Right lobe of liver (tissue), 6 donors: ENCODE measurements around the gene SH3PXD2A. TPM values are rescaled to one million over a fixed set of nuclear protein-coding genes. Genes with fewer than 3 reads are reported as not detected.
A peak's percentile ranks its signal among the peaks of the same experiment; 100 is the strongest.

Experiments used
- ATAC-seq, 4 donors: fragments of 200-7000 bp; cut with Tn5 transposase; one replicate each; pipeline ENCODE4 v1.9.1; 2020; ENCODE audit warnings: mild to moderate bottlenecking in 4 of 4, moderate library complexity in 4 of 4
- DNase-seq, 3 donors: peaks; one replicate each; pipeline ENCODE4 v3.0.0-alpha.2; 2020
- H3K27ac ChIP-seq, 3 donors: fragments of 200-600 bp; one replicate each; pipeline ENCODE4 v1.8.0; 2022
- H3K27me3 ChIP-seq, 2 donors: fragments of 200-600 bp; one replicate each; pipeline ENCODE4 v1.8.0; 2022
- H3K36me3 ChIP-seq, 4 donors: fragments of 200-600 bp; sonication (generic) in 1 of 4; one replicate each; pipeline versions ENCODE4 v1.5.1 to v1.8.0; 2017 to 2022; ENCODE audit warnings: control low read depth in 1 of 4
- H3K4me1 ChIP-seq, 4 donors: fragments of 200-600 bp; sonication (generic) in 1 of 4; one replicate each; pipeline versions ENCODE4 v1.5.1 to v1.8.0; 2017 to 2022; ENCODE audit warnings: control low read depth in 1 of 4
- H3K4me3 ChIP-seq, 3 donors: fragments of 200-600 bp; one replicate each; pipeline ENCODE4 v1.8.0; 2022
- H3K9me3 ChIP-seq, 4 donors: fragments of 200-600 bp; sonication (generic) in 1 of 4; one replicate each; pipeline versions ENCODE4 v1.5.1 to v1.8.0; 2017 to 2022; ENCODE audit warnings: control low read depth in 1 of 4
- CTCF ChIP-seq, 4 donors: fragments of 200-600 bp in 3 of 4; fragments of 450-650 bp in 1 of 4; IDR thresholded peaks; one replicate each; pipeline versions ENCODE4 v1.5.1 to v1.8.0; 2016 to 2022; ENCODE audit warnings: antibody characterized with exemption in 4 of 4, mild to moderate bottlenecking in 2 of 4
- POLR2A ChIP-seq: fragments of 450-650 bp; IDR thresholded peaks from one replicate; pipeline ENCODE4 v1.6.1; 2017; ENCODE audit warnings: antibody characterized with exemption, mild to moderate bottlenecking
- WGBS: methylation state at CpG from one replicate; pipeline ENCODE4 v1.1.6; 2018; ENCODE audit warnings: low coverage, low lambda C conversion rate; ENCODE audit not compliant: insufficient coverage; ENCODE audit errors: missing lambda C conversion rate; 5-methylcytosine and 5-hydroxymethylcytosine counted together
- intact Hi-C, 2 donors: fragments of 100-400 bp; cut with DNase I; formaldehyde crosslinking; loops; one replicate each; pipeline versions ENCODE4 v1.11.2 to v1.14.1; 2022
- total RNA-seq, 6 experiments: library from RNA; depleted of rRNA in 2 of 6; stranded (reverse); fragments of >200 nt in 2 of 6; fragmentation: NEBNext Ultra II Directional in 3 of 6; extraction: Animal tissue kit (Norgen Biotek cat#: 25700) in 3 of 6; gene quantifications; one replicate each; pipeline versions ENCODE4 v1.1.0 to v1.2.4, GENCODE V29; 2016 to 2023
- donor health status: DM: no; HTN: yes; CAD: no.
- donor health status: DM: no; HTN: no; CAD: no.
- donor health status: DM: no; HTN: no; CAD: no.
- donor health status: DM: no; HTN: yes; CAD: no.
- donor health status: DM: no; HTN: yes; CAD: no.

SH3PXD2A gene
- total RNA-seq, 6 experiments from 2014 or later, result 3.0 to 38.3 (median 10.0) TPM

DNA sequence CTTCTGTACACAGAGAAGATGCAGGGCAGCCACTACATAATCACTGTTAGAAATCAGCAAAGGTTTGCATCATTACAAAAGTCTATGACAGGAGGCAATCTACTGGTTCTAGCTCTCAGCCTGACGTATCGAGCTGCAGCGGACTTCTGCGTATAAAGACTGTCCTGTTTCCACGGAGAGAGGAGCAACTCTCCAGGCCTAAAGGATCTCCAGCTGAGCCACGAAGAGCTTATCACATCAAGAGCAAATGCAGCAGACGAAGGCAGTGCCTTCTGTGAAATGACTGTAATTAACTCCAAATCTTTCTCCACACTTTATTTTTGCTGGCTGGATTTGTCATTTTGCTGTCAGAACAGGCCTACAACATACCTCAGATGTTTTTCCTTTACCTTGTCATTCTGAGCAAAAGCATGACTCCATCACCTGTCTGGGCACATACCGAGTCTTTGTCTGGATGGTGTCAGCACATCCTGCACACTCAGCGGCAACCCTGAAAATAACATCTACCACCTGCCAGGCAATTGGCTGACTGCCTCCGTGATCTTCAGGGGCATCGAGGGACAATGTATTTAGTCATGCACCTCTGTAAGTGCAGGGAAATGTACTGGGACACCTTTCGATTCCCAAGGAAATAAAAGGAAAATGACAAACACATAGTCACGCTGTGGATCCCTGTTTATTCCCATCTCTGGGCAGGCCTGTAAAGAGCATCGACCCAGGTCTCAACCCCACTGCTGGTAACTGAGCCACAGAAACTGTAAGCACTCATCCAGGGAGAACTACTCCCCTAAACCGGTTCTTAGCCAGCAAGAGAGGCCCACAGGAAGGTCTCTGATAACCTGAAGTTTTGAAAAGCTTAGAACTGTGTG lies 26.3 kb upstream of the SH3PXD2A start:
- Histone ChIP-seq H3K9me3 (no peaks in the 10 kb centered on the region), H3K36me3 (peaks cover 0 to 14% (median 0%) of the 10 kb centered on the region in 4 donors), H3K4me3 (no peak overlapping the region), H3K27me3 (no peaks in the 10 kb centered on the region), H3K4me1 (no peaks in the 10 kb centered on the region), H3K27ac (no peak overlapping the region)
- ATAC-seq, result no peak
- no peak for DNase-seq
- WGBS, result 93% methylated on average over 13 of the region's 15 CpGs
- TF ChIP-seq POLR2A (no peak), CTCF (IDR thresholded peaks at IDR 0.05) (no peak)
- intact Hi-C loops, result loop anchor here in 1 of 2 donors (5.0 kb wide), 1 partner anchor 169 kb away; no protein-coding TSS in a partner anchor

DNA sequence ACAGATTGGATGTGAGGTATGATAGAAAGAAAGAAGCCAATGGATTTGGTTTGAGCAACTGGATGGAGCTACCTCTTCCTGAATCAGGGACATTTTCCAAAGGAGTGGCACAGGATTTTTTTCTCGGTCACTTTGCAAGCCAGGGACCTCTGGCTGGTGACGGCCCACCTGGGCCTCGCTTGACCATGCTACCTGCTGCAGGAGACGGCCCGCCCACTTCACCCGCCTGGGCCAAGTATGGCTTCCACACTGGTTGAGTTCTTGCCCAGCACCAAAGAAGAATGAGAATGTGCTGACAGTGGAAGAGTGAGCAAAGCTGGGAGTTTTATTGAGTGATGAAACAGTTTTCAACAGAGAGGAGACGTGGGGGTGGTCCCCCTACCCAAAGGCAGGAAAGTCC lies 24.5 kb upstream of the SH3PXD2A start:
- ATAC-seq, result no peak

DNA sequence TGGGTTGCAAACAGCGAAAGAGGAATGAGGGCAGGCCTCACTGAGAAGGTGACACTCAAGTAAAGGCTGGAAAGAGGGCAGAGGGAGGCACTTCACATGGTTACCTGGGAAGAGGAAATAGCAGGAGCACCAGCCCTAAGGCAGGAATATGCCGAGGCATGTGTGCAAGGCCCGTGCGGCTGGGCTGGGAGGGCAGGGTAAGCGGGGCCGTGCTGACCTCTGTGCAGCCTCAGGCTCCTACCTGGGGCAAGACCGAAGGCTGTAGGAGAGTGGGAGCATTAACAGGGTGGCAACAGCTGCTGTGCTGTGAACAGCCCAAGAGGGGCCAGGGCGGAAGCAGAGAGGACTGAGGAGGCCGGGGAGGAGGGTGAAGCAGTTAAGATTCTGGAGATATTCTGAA lies 24.0 kb upstream of the SH3PXD2A start:
- Histone ChIP-seq H3K4me3 (no peak overlapping the region), H3K4me1 (no peaks in the 10 kb centered on the region), H3K27ac (no peak overlapping the region), H3K9me3 (no peaks in the 10 kb centered on the region), H3K27me3 (no peaks in the 10 kb centered on the region), H3K36me3 (peaks cover 0 to 14% (median 0%) of the 10 kb centered on the region in 4 donors)
- intact Hi-C loops, result no loop called here
- ATAC-seq (peak in 1 of 4 donors; percentile 12), DNase-seq (no peak)
- 86% methylated on average over 6 of the region's 9 CpGs for WGBS
- TF ChIP-seq POLR2A (no peak), CTCF (IDR thresholded peaks at IDR 0.05) (no peak)

More for the DNA sequence above, 24.5 kb upstream of the SH3PXD2A start:
- no peaks in the 10 kb centered on the region for H3K9me3 ChIP-seq
- intact Hi-C loops, result loop anchor here in 1 of 2 donors (5.0 kb wide), 1 partner anchor 168 kb away; no protein-coding TSS in a partner anchor
- no peak for TF ChIP-seq CTCF (IDR thresholded peaks at IDR 0.05)
- no peak for TF ChIP-seq POLR2A
- WGBS, result 100% methylated on average over 2 of the region's 7 CpGs
- DNase-seq, result no peak
- no peaks in the 10 kb centered on the region for H3K4me1 ChIP-seq
- no peak overlapping the region for H3K27ac ChIP-seq
- no peak overlapping the region for H3K4me3 ChIP-seq
- H3K27me3 ChIP-seq, result no peaks in the 10 kb centered on the region
- peaks cover 0 to 14% (median 0%) of the 10 kb centered on the region in 4 donors for H3K36me3 ChIP-seq

DNA sequence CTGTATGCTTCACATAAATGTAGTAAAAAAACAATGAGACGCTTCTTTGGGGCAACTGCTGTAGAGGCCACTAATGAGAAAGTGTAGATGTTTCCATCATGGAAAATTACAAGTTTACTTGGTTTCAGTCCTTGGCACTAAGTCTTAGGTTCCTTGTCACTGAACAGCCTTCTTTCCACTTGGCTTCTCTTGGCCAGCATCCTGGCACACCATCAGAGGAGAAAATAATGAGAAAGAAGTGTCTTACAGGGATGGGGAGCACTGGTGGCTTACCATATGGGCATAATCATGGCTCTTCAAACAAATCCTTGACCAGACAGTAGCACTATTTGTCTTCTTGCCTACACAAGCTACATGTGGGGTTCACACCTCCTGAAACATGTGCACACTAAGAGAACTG lies 22.5 kb upstream of the SH3PXD2A start:
- H3K4me1 ChIP-seq, result no peaks in the 10 kb centered on the region
- H3K27me3 ChIP-seq, result no peaks in the 10 kb centered on the region
- ATAC-seq, result no peak
- H3K36me3 ChIP-seq, result peaks cover 0 to 14% (median 0%) of the 10 kb centered on the region in 4 donors
- no peak for DNase-seq
- intact Hi-C loops, result no loop called here
- 90% methylated on average over 1 of the region's 1 CpG for WGBS
- no peaks in the 10 kb centered on the region for H3K9me3 ChIP-seq
- no peak overlapping the region for H3K4me3 ChIP-seq
- no peak overlapping the region for H3K27ac ChIP-seq
- no peak for TF ChIP-seq CTCF (IDR thresholded peaks at IDR 0.05)
- no peak for TF ChIP-seq POLR2A
